HUES6 (cell line): ENCODE results near the gene ULK4.

Experiments
- H3K27ac ChIP-seq: 2 replicates; pipeline ENCODE4 v1.7.0; 2013; ENCODE audit warnings: low read depth, mild to moderate bottlenecking, low read length, inconsistent platforms
- H3K27me3 ChIP-seq: 2 replicates; pipeline ENCODE4 v1.6.1; 2013; ENCODE audit warnings: low read length; ENCODE audit not compliant: control insufficient read depth, insufficient read depth
- H3K36me3 ChIP-seq: 2 replicates; pipeline ENCODE4 v1.6.1; 2013; ENCODE audit warnings: low read length; ENCODE audit not compliant: control insufficient read depth, insufficient read depth
- H3K4me1 ChIP-seq: 2 replicates; pipeline ENCODE4 v1.6.1; 2013; ENCODE audit warnings: low read length; ENCODE audit not compliant: control insufficient read depth, insufficient read depth
- H3K4me3 ChIP-seq: 2 replicates; pipeline ENCODE4 v1.5.1; 2013; ENCODE audit warnings: low read depth, low read length
- H3K9ac ChIP-seq: one replicate; pipeline ENCODE4 v1.6.1; 2013; ENCODE audit warnings: mild to moderate bottlenecking, low read length
- H3K9me3 ChIP-seq: 2 replicates; pipeline ENCODE4 v1.6.1; 2013; ENCODE audit warnings: low read depth, low read length; ENCODE audit not compliant: control insufficient read depth, insufficient read depth

ULK4 gene

DNA sequence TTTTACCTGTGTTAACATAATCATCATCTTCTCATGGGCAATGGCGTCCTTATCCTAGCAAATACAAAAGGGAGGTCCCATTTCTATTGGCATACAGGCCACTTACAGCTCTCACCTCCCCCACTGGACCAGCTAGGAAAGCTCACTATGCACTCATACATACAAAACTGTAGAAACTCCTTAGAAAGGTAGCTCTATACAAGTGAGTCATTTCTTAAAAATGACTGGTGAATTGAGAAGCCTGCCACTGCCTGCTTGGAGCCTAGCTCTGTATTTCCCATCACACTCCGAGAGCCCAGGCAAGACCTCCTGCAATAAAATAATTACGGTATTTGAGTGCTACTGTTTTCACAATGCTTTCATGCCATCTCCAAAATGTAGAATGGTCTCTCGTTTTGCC is 321.8 kb downstream of the ULK4 start:
- Histone ChIP-seq H3K27me3 (no peaks in the 10 kb centered on the region), H3K4me1 (no peaks in the 10 kb centered on the region), H3K4me3 (no peak overlapping the region), H3K36me3 (no peaks in the 10 kb centered on the region), H3K27ac (no peak overlapping the region), H3K9me3 (no peaks in the 10 kb centered on the region), H3K9ac (no peak overlapping the region)

DNA sequence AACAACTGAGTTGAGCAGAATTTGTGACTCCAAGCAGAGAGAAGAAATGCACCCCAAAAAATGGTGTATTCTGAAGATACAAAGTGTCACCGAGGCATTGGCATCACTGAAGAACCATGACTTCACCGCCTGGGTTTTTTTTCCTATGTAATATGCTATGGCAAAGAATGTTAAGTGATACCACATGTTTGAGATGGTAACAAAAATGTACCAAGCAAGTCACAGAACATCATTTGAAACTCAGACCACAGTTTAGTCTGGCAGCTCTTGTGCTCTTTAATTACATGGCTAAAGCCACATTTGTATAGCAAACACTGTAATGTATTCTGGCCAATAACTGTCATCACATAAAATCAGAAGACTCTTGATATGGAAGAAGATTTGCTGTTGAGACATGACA is 323.5 kb downstream of the ULK4 start:
- no peaks in the 10 kb centered on the region for H3K9me3 ChIP-seq
- H3K27ac ChIP-seq = no peak overlapping the region
- H3K36me3 ChIP-seq = no peaks in the 10 kb centered on the region
- H3K4me1 ChIP-seq = no peaks in the 10 kb centered on the region
- no peak overlapping the region for H3K9ac ChIP-seq
- no peaks in the 10 kb centered on the region for H3K27me3 ChIP-seq
- no peak overlapping the region for H3K4me3 ChIP-seq

DNA sequence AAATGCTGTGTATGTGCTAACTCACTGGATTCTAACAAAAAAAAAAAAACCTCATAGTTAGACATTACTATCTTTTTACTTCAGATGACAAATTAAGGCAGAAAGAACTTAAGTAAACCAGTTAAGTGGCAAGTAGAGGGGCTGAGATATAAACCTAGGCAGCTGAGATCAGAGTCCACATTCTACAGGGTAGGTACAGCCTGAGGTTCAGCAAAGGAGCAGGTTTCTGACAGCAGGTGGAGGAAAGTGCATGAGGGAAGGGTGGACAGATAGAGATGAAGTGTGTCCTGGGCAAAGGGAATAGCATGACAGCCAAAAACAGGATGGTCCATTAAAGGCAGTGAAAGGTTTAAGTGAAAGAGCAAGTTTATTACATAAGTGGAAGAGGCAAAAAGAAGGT is 329.2 kb downstream of the ULK4 start:
- Histone ChIP-seq H3K4me1 (peaks cover 5% of the 10 kb centered on the region), H3K4me3 (no peak overlapping the region), H3K27ac (no peak overlapping the region), H3K36me3 (no peaks in the 10 kb centered on the region), H3K9ac (no peak overlapping the region), H3K9me3 (no peaks in the 10 kb centered on the region), H3K27me3 (no peaks in the 10 kb centered on the region)

DNA sequence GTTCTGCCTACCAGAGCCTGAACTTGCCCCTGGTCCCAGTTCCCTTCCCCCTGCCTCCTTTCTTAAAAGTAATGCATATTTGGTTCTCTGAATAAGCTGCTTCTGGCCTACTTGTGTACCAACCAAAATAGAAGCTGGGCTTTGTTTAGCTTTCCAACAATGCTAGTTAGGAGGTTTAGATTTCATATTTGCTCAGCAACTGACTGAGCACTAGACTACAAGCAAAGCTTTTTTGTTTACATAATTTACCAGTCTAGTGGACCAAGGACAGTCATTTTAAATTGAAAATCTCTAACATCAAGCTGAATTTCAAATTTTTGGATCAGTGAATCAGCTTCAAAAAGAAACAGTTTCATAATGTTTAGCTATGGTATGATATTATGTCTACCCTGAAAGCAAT is 331.2 kb downstream of the ULK4 start:
- Histone ChIP-seq H3K4me1 (peaks cover 5% of the 10 kb centered on the region), H3K36me3 (no peaks in the 10 kb centered on the region), H3K9ac (no peak overlapping the region), H3K27ac (no peak overlapping the region), H3K4me3 (no peak overlapping the region), H3K27me3 (no peaks in the 10 kb centered on the region), H3K9me3 (no peaks in the 10 kb centered on the region)

DNA sequence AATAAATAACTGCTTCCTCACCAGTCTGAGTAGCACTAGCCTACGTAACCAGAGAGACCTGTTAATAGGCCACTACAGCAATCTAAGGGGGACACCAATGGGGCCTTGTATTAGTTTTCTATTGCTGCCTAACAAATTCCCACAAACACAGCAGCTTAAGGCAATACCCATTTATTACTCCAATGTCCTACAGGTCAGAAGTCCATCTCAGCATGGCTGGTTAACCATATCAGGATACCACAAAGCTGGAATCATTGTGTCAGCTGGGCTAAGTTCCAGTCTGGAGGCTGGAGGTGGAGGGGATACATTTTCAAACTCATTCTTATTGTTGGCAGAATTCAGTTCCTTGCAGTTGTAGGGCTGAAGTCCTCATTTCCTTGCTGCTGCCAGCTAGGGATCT is 331.9 kb downstream of the ULK4 start:
- no peaks in the 10 kb centered on the region for H3K36me3 ChIP-seq
- no peak overlapping the region for H3K4me3 ChIP-seq
- H3K4me1 ChIP-seq = peaks cover 5% of the 10 kb centered on the region
- H3K9me3 ChIP-seq = no peaks in the 10 kb centered on the region
- H3K27ac ChIP-seq = no peak overlapping the region
- H3K27me3 ChIP-seq = no peaks in the 10 kb centered on the region
- no peak overlapping the region for H3K9ac ChIP-seq

DNA sequence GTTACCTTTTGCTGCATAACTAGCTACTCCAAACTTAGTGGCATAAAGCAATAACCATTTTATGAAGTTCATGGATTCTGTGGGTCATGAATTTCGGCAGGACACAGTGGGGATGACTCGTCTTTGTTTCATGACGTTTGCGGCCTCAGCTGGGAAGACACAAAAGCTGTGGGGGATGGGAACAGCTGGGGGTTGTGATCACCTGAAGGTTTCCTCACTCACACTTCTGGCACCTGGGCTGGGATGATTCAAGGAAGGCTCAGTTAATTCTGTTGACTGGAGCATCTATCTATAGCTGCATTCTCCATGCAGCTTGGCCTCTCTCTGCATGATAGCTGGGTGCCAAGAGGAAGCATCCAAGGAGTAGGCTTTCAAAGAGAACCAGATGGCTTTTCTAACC is 332.8 kb downstream of the ULK4 start:
- Histone ChIP-seq H3K4me3 (no peak overlapping the region), H3K27me3 (no peaks in the 10 kb centered on the region), H3K9me3 (no peaks in the 10 kb centered on the region), H3K36me3 (no peaks in the 10 kb centered on the region), H3K27ac (no peak overlapping the region), H3K4me1 (peaks cover 5% of the 10 kb centered on the region), H3K9ac (no peak overlapping the region)

- Histone ChIP-seq H3K36me3 (no peaks in the 10 kb centered on the region), H3K9ac (no peak overlapping the region), H3K9me3 (no peaks in the 10 kb centered on the region), H3K27ac (no peak overlapping the region), H3K27me3 (no peaks in the 10 kb centered on the region), H3K4me1 (peaks cover 5% of the 10 kb centered on the region), H3K4me3 (no peak overlapping the region)
Observed at GRCh38 chr3:41627477-41628087, 334.3 kb downstream of the ULK4 start.

GRCh38 chr3:41612853-41613252 is 349.1 kb downstream of the ULK4 start:
- Histone ChIP-seq H3K27ac (no peak overlapping the region), H3K4me3 (no peak overlapping the region), H3K9ac (no peak overlapping the region), H3K9me3 (no peaks in the 10 kb centered on the region), H3K4me1 (no peaks in the 10 kb centered on the region), H3K27me3 (no peaks in the 10 kb centered on the region), H3K36me3 (no peaks in the 10 kb centered on the region)

GRCh38 chr3:41611008-41611407 is 350.9 kb downstream of the ULK4 start:
- no peaks in the 10 kb centered on the region for H3K9me3 ChIP-seq
- H3K27ac ChIP-seq = no peak overlapping the region
- H3K27me3 ChIP-seq = no peaks in the 10 kb centered on the region
- no peaks in the 10 kb centered on the region for H3K4me1 ChIP-seq
- no peak overlapping the region for H3K4me3 ChIP-seq
- H3K36me3 ChIP-seq = no peaks in the 10 kb centered on the region
- no peak overlapping the region for H3K9ac ChIP-seq

- H3K4me3 ChIP-seq = no peak overlapping the region
- H3K4me1 ChIP-seq = no peaks in the 10 kb centered on the region
- no peak overlapping the region for H3K9ac ChIP-seq
- H3K27ac ChIP-seq = no peak overlapping the region
- no peaks in the 10 kb centered on the region for H3K27me3 ChIP-seq
- H3K36me3 ChIP-seq = no peaks in the 10 kb centered on the region
- no peaks in the 10 kb centered on the region for H3K9me3 ChIP-seq
Observed at GRCh38 chr3:41608347-41608746, 353.6 kb downstream of the ULK4 start.

DNA sequence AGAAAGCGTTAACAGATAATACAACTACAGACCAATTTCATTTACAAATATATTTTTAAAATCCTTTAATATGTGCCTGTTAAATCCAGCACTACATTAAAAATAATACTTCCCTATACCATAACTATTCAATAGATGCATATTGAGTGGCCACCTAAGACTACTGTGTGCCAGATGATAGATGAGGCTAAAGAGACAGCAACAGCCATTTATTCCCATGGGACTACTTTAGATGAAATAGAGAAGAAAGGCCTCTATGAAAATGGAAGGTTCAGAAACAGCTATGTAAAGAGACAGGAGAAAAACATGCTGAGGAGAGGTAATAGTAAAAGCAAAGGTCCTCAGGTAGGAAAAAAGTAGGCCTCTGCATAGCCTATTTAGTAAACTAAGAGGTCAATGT is 358.1 kb downstream of the ULK4 start:
- Histone ChIP-seq H3K27ac (no peak overlapping the region), H3K9ac (no peak overlapping the region), H3K36me3 (no peaks in the 10 kb centered on the region), H3K4me1 (no peaks in the 10 kb centered on the region), H3K4me3 (no peak overlapping the region), H3K9me3 (no peaks in the 10 kb centered on the region), H3K27me3 (no peaks in the 10 kb centered on the region)

- H3K36me3 ChIP-seq = no peaks in the 10 kb centered on the region
- no peaks in the 10 kb centered on the region for H3K9me3 ChIP-seq
- no peaks in the 10 kb centered on the region for H3K4me1 ChIP-seq
- no peak overlapping the region for H3K9ac ChIP-seq
- no peaks in the 10 kb centered on the region for H3K27me3 ChIP-seq
- H3K4me3 ChIP-seq = no peak overlapping the region
- no peak overlapping the region for H3K27ac ChIP-seq
Observed at GRCh38 chr3:41602121-41602520, 359.8 kb downstream of the ULK4 start.
